ENCODE data around the gene OR6P1.

OR6P1 gene

DNA sequence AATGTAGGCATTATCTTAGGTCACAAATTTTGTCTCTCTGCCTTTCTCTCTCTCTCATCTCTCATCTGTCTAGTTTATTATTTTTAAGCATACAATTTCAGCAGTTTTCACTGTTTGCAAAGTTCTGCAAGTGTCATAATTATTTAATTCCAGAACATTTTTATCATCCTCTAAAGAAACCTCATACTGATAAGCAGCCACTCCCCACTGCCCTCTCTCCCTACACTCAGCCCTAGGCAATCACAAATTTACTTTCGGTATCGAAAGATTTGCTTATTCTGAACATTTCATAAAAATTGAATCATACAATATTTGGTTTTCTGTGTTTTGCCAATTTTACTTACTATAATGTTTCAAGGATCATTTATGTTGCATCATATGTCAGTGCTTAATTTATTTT is 32.8 kb downstream of the OR6P1 start:
- Mint-ChIP-seq H3K27ac (no peak overlapping the region), H3K9me3 (no peaks in the 10 kb centered on the region)

DNA sequence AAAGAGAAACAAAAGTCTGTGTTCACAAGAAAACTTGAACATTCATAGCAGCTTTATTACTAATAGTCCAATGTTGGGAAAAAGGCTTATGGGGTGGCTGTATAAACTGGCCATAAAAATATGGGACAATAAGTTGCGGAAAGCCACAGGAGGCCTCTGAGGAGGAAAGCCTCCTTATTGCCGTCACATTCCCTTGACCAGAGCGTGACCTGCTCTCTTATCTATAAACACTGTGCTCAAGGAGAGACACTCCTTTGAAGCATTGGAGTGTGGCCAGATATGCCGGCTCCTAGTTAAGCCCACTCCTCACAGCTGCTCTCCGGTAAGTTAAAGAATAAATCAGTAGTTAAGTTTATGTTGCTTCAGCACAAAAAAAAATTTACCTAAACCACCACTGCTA is 35.9 kb downstream of the OR6P1 start:
- Mint-ChIP-seq H3K4me3 (no peak overlapping the region), H3K4me1 (peaks cover 8% of the 10 kb centered on the region), H3K9me3 (peaks cover under 1% of the 10 kb centered on the region), H3K27ac (no peak overlapping the region), H3K27me3 (peaks cover 7% of the 10 kb centered on the region), H3K36me3 (no peaks in the 10 kb centered on the region)
- ATAC-seq, result no peak

More for the DNA sequence above, 32.8 kb downstream of the OR6P1 start:
- Mint-ChIP-seq H3K4me3 (no peak overlapping the region), H3K27me3 (no peaks in the 10 kb centered on the region), H3K36me3 (no peaks in the 10 kb centered on the region), H3K4me1 (peaks cover 8% of the 10 kb centered on the region)
- no peak for ATAC-seq

DNA sequence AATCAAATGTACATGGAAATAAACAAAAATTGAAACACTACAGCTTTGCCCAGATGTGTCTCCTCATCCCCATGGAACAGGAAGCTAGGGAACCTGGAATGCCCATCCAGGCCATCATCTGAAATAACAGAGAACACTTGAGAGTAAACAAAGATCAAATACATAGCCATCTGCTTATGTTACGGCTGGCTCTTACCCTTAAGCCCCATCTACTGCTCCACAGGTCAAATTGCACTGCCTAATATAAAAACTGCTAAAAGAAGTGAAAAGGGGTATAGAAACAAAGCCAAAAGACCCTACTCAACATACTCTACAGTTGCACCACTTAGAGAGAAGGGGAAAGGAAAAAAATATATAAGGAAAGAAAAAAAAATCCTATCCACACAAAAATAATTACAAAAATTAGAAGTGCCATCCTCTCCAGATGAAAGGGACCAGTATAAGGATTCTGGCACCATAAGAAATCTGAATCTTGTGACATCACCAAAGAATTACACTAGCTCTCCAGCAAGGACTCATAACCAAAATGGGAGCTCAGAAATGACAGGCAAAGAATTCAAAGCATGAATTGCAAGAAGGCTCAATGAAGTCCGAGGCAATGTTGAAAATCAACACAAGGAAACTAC is 43.1 kb downstream of the OR6P1 start:
- Mint-ChIP-seq H3K36me3 (peaks cover 6% of the 10 kb centered on the region), H3K27ac (no peak overlapping the region), H3K9me3 (peaks cover 22% of the 10 kb centered on the region), H3K27me3 (peaks cover 48% of the 10 kb centered on the region), H3K4me3 (no peak overlapping the region), H3K4me1 (no peaks in the 10 kb centered on the region)
- ATAC-seq, result no peak

DNA sequence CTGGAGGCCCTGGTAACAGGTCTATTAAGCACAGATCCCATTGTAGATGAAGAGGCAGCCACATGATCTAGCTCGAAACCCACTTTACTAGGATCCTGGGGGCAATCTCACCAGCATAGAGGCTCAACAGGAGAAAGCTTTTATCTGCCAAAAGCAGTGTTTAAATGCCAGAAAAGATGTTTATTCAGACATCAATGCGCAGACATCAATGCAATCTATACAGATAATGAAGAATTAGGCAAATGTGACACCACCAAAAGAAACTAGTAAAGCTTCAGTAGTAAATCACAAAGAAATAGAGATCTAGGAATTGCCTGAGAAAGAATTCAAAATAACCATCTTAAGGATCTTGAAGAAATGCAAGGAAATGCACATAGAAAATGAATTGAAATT is 48.7 kb downstream of the OR6P1 start:
- peaks cover 8% of the 10 kb centered on the region for H3K9me3 Mint-ChIP-seq
- peaks cover 49% of the 10 kb centered on the region for H3K27me3 Mint-ChIP-seq
- no peaks in the 10 kb centered on the region for H3K4me1 Mint-ChIP-seq
- no peak overlapping the region for H3K4me3 Mint-ChIP-seq
- H3K36me3 Mint-ChIP-seq, result no peaks in the 10 kb centered on the region
- ATAC-seq, result no peak
- H3K27ac Mint-ChIP-seq, result no peak overlapping the region

DNA sequence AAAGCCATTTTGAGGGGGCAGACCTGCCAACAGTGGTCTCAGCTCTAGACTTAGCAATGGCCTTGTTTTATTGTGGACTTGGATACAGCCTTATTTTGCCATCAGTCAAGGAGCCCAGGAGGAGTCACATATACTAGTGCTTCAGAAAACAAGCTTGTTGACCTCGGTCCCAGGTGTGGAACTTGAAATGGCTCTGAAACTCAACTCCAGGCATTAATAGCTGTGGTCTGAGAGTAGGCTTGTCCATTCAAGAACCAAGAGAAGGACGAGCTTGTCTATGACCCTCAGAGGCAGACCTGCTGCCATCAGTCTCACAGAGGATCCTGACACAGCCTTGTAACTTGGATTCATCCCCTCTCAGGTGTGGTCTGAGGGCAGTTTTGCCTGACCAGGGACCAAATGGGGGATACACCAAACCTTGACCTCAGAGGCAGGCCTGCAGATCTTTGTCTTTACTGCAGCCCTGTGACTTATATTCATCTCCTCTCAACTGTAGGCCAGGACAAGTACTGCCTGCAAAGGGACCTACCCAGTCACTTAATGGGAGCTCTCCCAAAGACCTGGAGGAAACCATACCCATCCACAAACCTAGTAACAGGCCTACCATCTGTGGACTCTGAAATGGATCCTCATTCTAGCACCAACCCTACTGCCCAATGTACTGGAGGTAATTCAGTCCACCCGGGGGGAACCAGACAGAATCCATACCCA is 49.3 kb downstream of the OR6P1 start:
- Mint-ChIP-seq H3K36me3 (no peaks in the 10 kb centered on the region), H3K4me1 (no peaks in the 10 kb centered on the region)
- ATAC-seq, result no peak

DNA sequence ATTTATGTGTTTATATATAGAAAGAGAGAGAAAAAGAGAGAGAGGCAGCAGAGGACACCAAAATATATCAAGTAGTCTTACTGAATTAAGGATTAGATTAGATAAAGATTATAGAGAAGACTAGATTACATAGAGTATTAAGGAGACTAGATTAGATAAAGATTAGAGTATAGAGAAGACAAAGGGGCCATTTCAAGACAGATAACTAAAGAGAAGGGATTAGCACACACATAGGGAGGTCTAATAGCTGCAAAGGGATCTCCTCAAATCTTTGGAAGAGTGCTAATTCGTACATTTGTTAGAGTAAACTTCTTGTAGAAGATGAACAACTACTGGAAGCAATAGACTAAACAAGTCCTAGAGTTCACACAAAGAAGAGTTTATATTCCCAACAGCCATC is 50.4 kb downstream of the OR6P1 start:
- peaks cover 48% of the 10 kb centered on the region for H3K27me3 Mint-ChIP-seq
- H3K27ac Mint-ChIP-seq, result no peak overlapping the region
- H3K4me3 Mint-ChIP-seq, result no peak overlapping the region
- no peak for ATAC-seq
- no peaks in the 10 kb centered on the region for H3K4me1 Mint-ChIP-seq
- H3K36me3 Mint-ChIP-seq, result no peaks in the 10 kb centered on the region
- peaks cover 3% of the 10 kb centered on the region for H3K9me3 Mint-ChIP-seq

More for the DNA sequence above, 49.3 kb downstream of the OR6P1 start:
- H3K27me3 Mint-ChIP-seq, result peaks cover 49% of the 10 kb centered on the region
- H3K4me3 Mint-ChIP-seq, result no peak overlapping the region
- peaks cover 3% of the 10 kb centered on the region for H3K9me3 Mint-ChIP-seq
- H3K27ac Mint-ChIP-seq, result no peak overlapping the region

DNA sequence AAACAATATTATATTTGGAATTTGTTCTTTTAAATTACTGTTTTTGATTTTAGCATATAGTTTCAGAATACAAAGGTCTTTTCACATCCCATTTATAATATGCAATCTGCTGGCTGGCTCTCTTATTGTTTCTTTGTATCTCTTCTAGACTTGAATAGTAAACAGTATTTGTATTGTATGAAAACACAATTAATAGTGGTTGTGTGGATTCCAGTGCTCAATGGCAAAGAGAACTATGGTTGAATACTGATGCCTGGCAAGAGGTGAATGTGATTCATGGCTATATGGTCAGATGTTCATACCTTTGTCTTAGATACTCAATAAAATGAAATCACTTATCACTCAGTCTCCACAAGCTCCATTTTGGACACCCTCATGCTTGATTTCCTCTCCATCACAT is 53.4 kb downstream of the OR6P1 start:
- H3K4me1 Mint-ChIP-seq, result no peaks in the 10 kb centered on the region
- no peak overlapping the region for H3K27ac Mint-ChIP-seq
- peaks cover 27% of the 10 kb centered on the region for H3K27me3 Mint-ChIP-seq
- no peaks in the 10 kb centered on the region for H3K36me3 Mint-ChIP-seq
- no peaks in the 10 kb centered on the region for H3K9me3 Mint-ChIP-seq
- ATAC-seq, result no peak
- no peak overlapping the region for H3K4me3 Mint-ChIP-seq
